ENCODE measurements around the gene SPAG9. TPM values are rescaled to one million over a fixed set of nuclear protein-coding genes. Genes with fewer than 3 reads are reported as not detected.
"Not testable (repeated sequence)": the region's sequence is repeated elsewhere in the genome, so short reads cannot be mapped to it uniquely, and the experiment has no call there.

SPAG9 gene
- total RNA-seq, 1 experiment from 2014 or later = 54.3 TPM

DNA sequence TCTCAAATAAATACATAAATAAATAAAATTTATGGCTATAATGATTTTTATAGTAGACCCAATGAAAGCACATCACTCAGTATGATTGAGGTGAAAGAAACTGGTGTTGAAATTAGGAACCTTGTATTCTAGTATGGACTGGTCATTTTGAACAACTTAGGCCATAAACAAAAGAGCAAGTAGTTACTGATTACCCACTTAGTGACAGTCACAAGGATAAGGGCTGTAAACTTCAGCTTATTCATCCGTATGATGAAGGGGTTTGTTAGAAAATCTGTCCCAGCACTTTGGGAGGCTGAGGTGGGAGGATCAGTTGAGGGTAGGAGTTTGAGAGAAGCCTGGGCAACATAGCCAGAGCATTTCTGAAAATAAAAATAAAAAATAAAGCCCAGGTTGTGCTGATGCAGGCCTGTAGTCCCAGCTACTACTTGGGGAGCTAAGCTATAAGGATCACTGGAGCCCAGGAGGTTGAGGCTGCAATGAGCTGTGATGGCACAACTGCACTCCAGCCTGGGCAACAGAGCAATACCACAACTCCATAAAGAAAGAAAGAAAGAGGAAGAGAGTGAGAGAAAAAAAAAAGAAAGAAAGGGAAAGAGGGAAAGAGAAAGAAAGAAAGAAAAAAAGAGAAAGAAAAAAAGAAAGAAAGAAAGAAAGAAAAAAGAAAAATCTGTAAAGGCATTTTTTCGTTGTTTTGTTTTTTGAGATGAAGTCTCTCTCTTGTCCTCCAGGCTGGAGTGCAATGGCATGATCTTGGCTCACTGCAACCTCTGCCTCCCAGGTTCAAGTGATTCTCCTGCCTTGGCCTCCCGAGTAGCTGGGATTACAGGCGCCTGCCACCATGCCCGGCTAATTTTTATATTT is 4.2 kb upstream of the SPAG9 start:
- H3K18ac ChIP-seq (ENCODE audit: insufficient read length, low read depth, low read length) = no peak overlapping the region
- no peaks in the 10 kb centered on the region for H3K79me1 ChIP-seq (ENCODE audit: insufficient read depth, low read depth, low read length, poor library complexity, severe bottlenecking)
- Mint-ChIP-seq H3K4me1 (peaks cover 8 to 13% of the 10 kb centered on the region in 2 experiments), H3K27me3 (ENCODE audit: low read depth) (no peaks in the 10 kb centered on the region), H3K36me3 (ENCODE audit: insufficient read depth in 1 of 3, low read depth in 3 of 3) (no peaks in the 10 kb centered on the region), H3K27ac (peak overlapping the region in 1 of 3 experiments; percentile 40; a peak in 2 of 7 replicates), H3K9me3 (no peaks in the 10 kb centered on the region; a peak in 1 of 5 replicates), H3K4me3 (no peak overlapping the region)
- H3K9me3 ChIP-seq (ENCODE audit: control insufficient read depth, low read depth, low read length) = no peaks in the 10 kb centered on the region
- H3K27me3 ChIP-seq (ENCODE audit: insufficient read depth, low read length) = no peaks in the 10 kb centered on the region
- H3K56ac ChIP-seq (ENCODE audit: insufficient read length, low read depth, low read length) = no peak overlapping the region
- H2AK5ac ChIP-seq (ENCODE audit: insufficient read length, low read length) = no peak overlapping the region
- no peak overlapping the region for H2BK12ac ChIP-seq (ENCODE audit: insufficient read length, low read depth, low read length)
- no peak overlapping the region for H2AFZ ChIP-seq (ENCODE audit: low read length)
- no peak overlapping the region for H2BK120ac ChIP-seq (ENCODE audit: low read depth, low read length, poor library complexity, severe bottlenecking)
- H3K9ac ChIP-seq (ENCODE audit: extremely low read depth, insufficient read length, low read length) = no peak overlapping the region
- H2BK20ac ChIP-seq (ENCODE audit: low read depth, low read length, poor library complexity, severe bottlenecking) = no peak overlapping the region
- no peak overlapping the region for H3K4me2 ChIP-seq (ENCODE audit: insufficient read depth, insufficient read length, low read length)
- H4K91ac ChIP-seq (ENCODE audit: insufficient read length, low read depth, low read length) = no peak overlapping the region
- H3K23me2 ChIP-seq (ENCODE audit: insufficient read length, low read depth, low read length, poor library complexity, severe bottlenecking) = peaks cover 13% of the 10 kb centered on the region
- no CpG with 5 or more reads among the region's 5 CpGs for WGBS (ENCODE audit: extremely low coverage, insufficient read length, low lambda C conversion rate)
- H4K5ac ChIP-seq (ENCODE audit: insufficient read length, low read depth, low read length) = no peak overlapping the region
- H3K14ac ChIP-seq (ENCODE audit: insufficient read depth, low read length) = no peak overlapping the region
- H2BK5ac ChIP-seq (ENCODE audit: insufficient read length, low read length) = no peak overlapping the region
- H2BK15ac ChIP-seq (ENCODE audit: low read depth, low read length) = no peak overlapping the region
- DNase-seq = no peak
- no peak overlapping the region for H3K27ac ChIP-seq (ENCODE audit: insufficient read length, low read depth, low read length)
- TF ChIP-seq, protein P1, sequence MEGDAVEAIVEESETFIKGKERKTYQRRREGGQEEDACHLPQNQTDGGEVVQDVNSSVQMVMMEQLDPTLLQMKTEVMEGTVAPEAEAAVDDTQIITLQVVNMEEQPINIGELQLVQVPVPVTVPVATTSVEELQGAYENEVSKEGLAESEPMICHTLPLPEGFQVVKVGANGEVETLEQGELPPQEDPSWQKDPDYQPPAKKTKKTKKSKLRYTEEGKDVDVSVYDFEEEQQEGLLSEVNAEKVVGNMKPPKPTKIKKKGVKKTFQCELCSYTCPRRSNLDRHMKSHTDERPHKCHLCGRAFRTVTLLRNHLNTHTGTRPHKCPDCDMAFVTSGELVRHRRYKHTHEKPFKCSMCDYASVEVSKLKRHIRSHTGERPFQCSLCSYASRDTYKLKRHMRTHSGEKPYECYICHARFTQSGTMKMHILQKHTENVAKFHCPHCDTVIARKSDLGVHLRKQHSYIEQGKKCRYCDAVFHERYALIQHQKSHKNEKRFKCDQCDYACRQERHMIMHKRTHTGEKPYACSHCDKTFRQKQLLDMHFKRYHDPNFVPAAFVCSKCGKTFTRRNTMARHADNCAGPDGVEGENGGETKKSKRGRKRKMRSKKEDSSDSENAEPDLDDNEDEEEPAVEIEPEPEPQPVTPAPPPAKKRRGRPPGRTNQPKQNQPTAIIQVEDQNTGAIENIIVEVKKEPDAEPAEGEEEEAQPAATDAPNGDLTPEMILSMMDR (conservative IDR thresholded peaks at IDR 0.05) = no peak
- H3K23ac ChIP-seq (ENCODE audit: insufficient read length, low read depth, low read length) = no peak overlapping the region
- no peak overlapping the region for H3K4ac ChIP-seq (ENCODE audit: low read depth, low read length)
- H4K20me1 ChIP-seq (ENCODE audit: control insufficient read depth, insufficient read depth, insufficient read length) = no peaks in the 10 kb centered on the region
- H3T11ph ChIP-seq (ENCODE audit: low read length) = no peak overlapping the region
- no peak overlapping the region for H4K8ac ChIP-seq (replicated peaks; ENCODE audit: insufficient read length, low read depth, low read length)
- no peaks in the 10 kb centered on the region for H3K4me1 ChIP-seq (ENCODE audit: insufficient read depth, low read length)
- no peaks in the 10 kb centered on the region for H3K79me2 ChIP-seq (ENCODE audit: insufficient read depth, low read length)

DNA sequence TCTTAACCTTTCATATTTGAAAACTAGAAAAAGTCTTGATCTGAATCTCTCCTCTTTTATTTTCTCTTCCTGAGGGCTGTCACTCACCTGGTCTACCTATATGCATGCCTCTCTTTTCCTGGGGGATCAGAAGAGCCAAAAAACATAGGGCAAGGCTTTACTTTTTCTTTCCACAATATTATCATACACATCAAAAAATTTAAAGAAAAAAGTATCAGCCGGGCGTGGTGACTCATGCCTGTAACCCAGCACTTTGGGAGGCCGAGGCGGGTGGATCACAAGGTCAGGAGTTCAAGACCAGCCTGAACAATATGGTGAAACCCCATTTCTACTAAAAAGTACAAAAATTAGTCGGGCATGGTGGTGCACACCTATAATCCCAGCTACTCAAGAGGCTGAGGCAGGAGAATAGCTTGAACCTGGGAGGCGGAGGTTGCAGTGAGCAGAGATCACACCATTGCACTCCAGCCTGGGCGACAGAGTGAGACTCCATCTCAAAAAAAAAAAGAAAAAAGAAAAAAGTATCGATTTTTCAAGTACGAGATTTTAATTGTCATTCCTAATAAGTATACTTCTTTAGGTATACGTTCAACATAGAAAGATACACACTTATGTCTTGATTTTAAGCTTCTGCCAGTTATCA is 1.9 kb upstream of the SPAG9 start:
- Histone ChIP-seq H3K4me2 (ENCODE audit: insufficient read depth, insufficient read length, low read length) (peak overlapping the region; percentile 93), H3K27ac (ENCODE audit: insufficient read length, low read depth, low read length) (peak overlapping the region; percentile 98), H3K79me2 (ENCODE audit: insufficient read depth, low read length) (peaks cover 12% of the 10 kb centered on the region), H3K23me2 (ENCODE audit: insufficient read length, low read depth, low read length, poor library complexity, severe bottlenecking) (peaks cover 13% of the 10 kb centered on the region)
- not testable (repeated sequence) for H2BK120ac ChIP-seq (ENCODE audit: low read depth, low read length, poor library complexity, severe bottlenecking); H3K9ac ChIP-seq (ENCODE audit: extremely low read depth, insufficient read length, low read length); H3K4ac ChIP-seq (ENCODE audit: low read depth, low read length); H3K23ac ChIP-seq (ENCODE audit: insufficient read length, low read depth, low read length); H2BK15ac ChIP-seq (ENCODE audit: low read depth, low read length); H3K4me1 ChIP-seq (ENCODE audit: insufficient read depth, low read length); H3K18ac ChIP-seq (ENCODE audit: insufficient read length, low read depth, low read length); H3K27me3 Mint-ChIP-seq (ENCODE audit: low read depth); H3K27me3 ChIP-seq (ENCODE audit: insufficient read depth, low read length); H2BK20ac ChIP-seq (ENCODE audit: low read depth, low read length, poor library complexity, severe bottlenecking); H3K36me3 Mint-ChIP-seq (ENCODE audit: insufficient read depth in 1 of 3, low read depth in 3 of 3); H2BK5ac ChIP-seq (ENCODE audit: insufficient read length, low read length); H2AFZ ChIP-seq (ENCODE audit: low read length); H4K8ac ChIP-seq (replicated peaks; ENCODE audit: insufficient read length, low read depth, low read length); H3K9me3 Mint-ChIP-seq; H2BK12ac ChIP-seq (ENCODE audit: insufficient read length, low read depth, low read length); H4K20me1 ChIP-seq (ENCODE audit: control insufficient read depth, insufficient read depth, insufficient read length); H4K91ac ChIP-seq (ENCODE audit: insufficient read length, low read depth, low read length); DNase-seq; H4K5ac ChIP-seq (ENCODE audit: insufficient read length, low read depth, low read length); H2AK5ac ChIP-seq (ENCODE audit: insufficient read length, low read length); H3K9me3 ChIP-seq (ENCODE audit: control insufficient read depth, low read depth, low read length); H3T11ph ChIP-seq (ENCODE audit: low read length); H3K79me1 ChIP-seq (ENCODE audit: insufficient read depth, low read depth, low read length, poor library complexity, severe bottlenecking); H3K56ac ChIP-seq (ENCODE audit: insufficient read length, low read depth, low read length); H3K14ac ChIP-seq (ENCODE audit: insufficient read depth, low read length)
- Mint-ChIP-seq H3K4me1 (peaks cover 25% of the 10 kb centered on the region in 2 experiments), H3K27ac (peak overlapping the region; percentile 97 to 100 (median 99); a peak in 4 of 7 replicates), H3K4me3 (peak overlapping the region; percentile 80 to 92)
- no CpG with 5 or more reads among the region's 10 CpGs for WGBS (ENCODE audit: extremely low coverage, insufficient read length, low lambda C conversion rate)

Data from H9 (cell line).